GM12878 (cell line): ENCODE results near the gene AAMP. TPM values are rescaled to one million over a fixed set of nuclear protein-coding genes. Genes with fewer than 3 reads are reported as not detected.
A peak's percentile ranks its signal among the peaks of the same experiment; 100 is the strongest.

ENCODE experiments used
- ATAC-seq: fragments of 200-7000 bp; cut with Tn5 transposase; 3 replicates; pipeline ENCODE4 v1.9.1; 2020; ENCODE audit warnings: mild to moderate bottlenecking, moderate library complexity
- BruUV-seq: library from RNA; stranded (reverse); fragments of 400-500 nt; replicated peaks from 2 replicates; lab custom pipeline; 2021; lab: Mats Ljungman, UMichigan
- CTCF ChIA-PET: fragments of 300-600 bp; sonication (Branson Sonifier 250); formaldehyde crosslinking; extraction: SDS; loops from one replicate; lab custom pipeline; 2021; ENCODE audit warnings: inconsistent platforms; lab: Yijun Ruan, JAX
- POLR2A ChIA-PET: fragments of 350-600 bp; formaldehyde crosslinking; extraction: SDS; loops from one replicate; lab custom pipeline; 2021; ENCODE audit warnings: inconsistent platforms; lab: Charles Lee
- RAD21 ChIA-PET: fragments of 300-600 bp; sonication (Branson Sonifier 250); formaldehyde crosslinking; loops from one replicate; lab custom pipeline; 2023; ENCODE audit warnings: antibody characterized with exemption; ENCODE audit not compliant: unreplicated experiment; lab: Charles Lee
- SMC1A ChIA-PET: fragments of 300-600 bp; sonication (Branson Sonifier 250); formaldehyde crosslinking; loops from one replicate; lab custom pipeline; 2023; ENCODE audit not compliant: unreplicated experiment, uncharacterized antibody; lab: Charles Lee
- DNase-seq: peaks from one replicate; pipeline ENCODE4 v3.0.0-alpha.2; 2011; ENCODE audit warnings: low read depth, low spot score
- FAIRE-seq: peaks from 3 replicates; lab custom pipeline; 2011; peaks lifted over from hg19 to GRCh38; lab: Jason Lieb, UNC
- H2AFZ ChIP-seq: 2 replicates; pipeline ENCODE4 v1.6.0; 2011; ENCODE audit warnings: low read depth, low read length, control low read depth; ENCODE audit not compliant: control insufficient read depth
- H3K27ac ChIP-seq: 2 replicates; pipeline ENCODE4 v1.5.1; 2011; ENCODE audit warnings: control low read depth; ENCODE audit not compliant: control insufficient read depth, insufficient read depth
- H3K27me3 ChIP-seq, 2 experiments: replicated peaks in 1 of 2; 2 replicates each; pipeline versions ENCODE4 v1.6.0 to v1.6.1; 2011; ENCODE audit warnings: low read length in 1 of 2; ENCODE audit not compliant: control insufficient read depth in 2 of 2, insufficient read depth in 2 of 2
- H3K36me3 ChIP-seq, 2 experiments: 2 replicates each; pipeline ENCODE4 v1.5.1; 2011; ENCODE audit warnings: low read length in 1 of 2; ENCODE audit not compliant: control insufficient read depth in 2 of 2, insufficient read depth in 2 of 2
- H3K4me1 ChIP-seq: 2 replicates; pipeline ENCODE4 v1.6.1; 2011; ENCODE audit warnings: mild to moderate bottlenecking, low read length, moderate library complexity, mixed read lengths; ENCODE audit not compliant: control insufficient read depth, insufficient read depth
- H3K4me2 ChIP-seq: 2 replicates; pipeline ENCODE4 v1.6.0; 2011; ENCODE audit warnings: control low read depth; ENCODE audit not compliant: control insufficient read depth, insufficient read depth
- H3K4me3 ChIP-seq: fragments of 200-600 bp; sonication (generic); 2 replicates; pipeline ENCODE4 v1.5.1; 2016
- H3K79me2 ChIP-seq: 2 replicates; pipeline ENCODE4 v1.6.0; 2011; ENCODE audit warnings: low read length; ENCODE audit not compliant: control insufficient read depth, insufficient read depth
- H3K9ac ChIP-seq: 2 replicates; pipeline ENCODE4 v1.8.0; 2011; ENCODE audit warnings: low read length, control low read depth, mixed read lengths; ENCODE audit not compliant: control insufficient read depth, insufficient read depth
- H3K9me3 ChIP-seq: replicated peaks from 3 replicates; pipeline ENCODE4 v1.5.1; 2011; ENCODE audit warnings: mild to moderate bottlenecking, low read length; ENCODE audit not compliant: control insufficient read depth, insufficient read depth
- H4K20me1 ChIP-seq: 2 replicates; pipeline ENCODE4 v1.6.0; 2011; ENCODE audit not compliant: control insufficient read depth, insufficient read depth
- BCL11A ChIP-seq: IDR thresholded peaks from 2 replicates; pipeline ENCODE4 v1.6.1; 2011; ENCODE audit warnings: low read depth, low read length
- MLLT1 ChIP-seq: fragments of 450-650 bp; IDR thresholded peaks from 2 replicates; pipeline ENCODE4 v1.6.1; 2016; ENCODE audit warnings: mild to moderate bottlenecking
- NFIC ChIP-seq: IDR thresholded peaks from 2 replicates; pipeline ENCODE4 v1.6.1; 2012; ENCODE audit warnings: low read depth, mild to moderate bottlenecking, inconsistent platforms, low read length, moderate library complexity
- RELB ChIP-seq: fragments of 450-650 bp; IDR thresholded peaks from 2 replicates; pipeline ENCODE4 v1.6.1; 2017; ENCODE audit warnings: low read depth, mild to moderate bottlenecking, moderate library complexity
- STAT3 ChIP-seq: IDR thresholded peaks from 2 replicates; pipeline ENCODE4 v1.6.1; 2011; ENCODE audit warnings: low read depth, low read length, improper control_type of control experiment
- ZBED1 ChIP-seq: IDR thresholded peaks from 2 replicates; pipeline ENCODE4 v1.6.1; 2016; ENCODE audit warnings: borderline replicate concordance
- ZBTB11 ChIP-seq: fragments of 450-650 bp; formaldehyde crosslinking; IDR thresholded peaks from 2 replicates; pipeline ENCODE4 v1.5.0; 2022; ENCODE audit warnings: mild to moderate bottlenecking, missing genetic modification characterization
- ZNF687 ChIP-seq: fragments of 450-650 bp; IDR thresholded peaks from 2 replicates; pipeline ENCODE4 v1.6.1; 2017; ENCODE audit warnings: mild to moderate bottlenecking, moderate library complexity
- WGBS: methylation state at CpG from one replicate; pipeline ENCODE4 v1.1.6; 2016; ENCODE audit warnings: low lambda C conversion rate; ENCODE audit not compliant: insufficient replicate concordance, insufficient coverage; ENCODE audit errors: missing lambda C conversion rate; 5-methylcytosine and 5-hydroxymethylcytosine counted together
- in situ Hi-C: fragments of 300-500 bp; cut with MboI; formaldehyde crosslinking; loops from 9 replicates; pipeline ENCODE4 v1.14.3; 2018; ENCODE audit warnings: mixed read lengths
- intact Hi-C: fragments of 100-400 bp; cut with micrococcal nuclease; formaldehyde crosslinking; loops from one replicate; pipeline ENCODE4 v1.14.2; 2022; ENCODE audit not compliant: unreplicated experiment
- polyA plus RNA-seq, 11 experiments: library from polyadenylated mRNA; depleted of rRNA in 4 of 11; unstranded in 6 of 11; stranded (reverse) in 5 of 11; fragments of >200 nt; fragmentation: Nextera tagmentation in 4 of 11; fragmentation: Illumina TruSeq in 1 of 11; extraction: Ambion mirVana in 4 of 11; extraction: Trizol in 1 of 11; gene quantifications; 1 replicate in 1 of 11; 2 replicates in 10 of 11; pipeline versions ENCODE4 v1.2.1 to v1.2.3, GENCODE V29; 2011 to 2016; ENCODE audit warnings: inconsistent platforms in 2 of 11, missing spikeins in 2 of 11, low read depth in 1 of 11
- total RNA-seq, 4 experiments: library from RNA; depleted of rRNA in 3 of 4; stranded (reverse); fragments of >200 nt in 3 of 4; fragmentation: Illumina TruSeq in 1 of 4; extraction: Trizol in 1 of 4; gene quantifications; 2 replicates each; pipeline versions ENCODE4 v1.2.1 to v1.2.3, GENCODE V29; 2013 to 2021

The AAMP gene
- total and polyA plus RNA-seq, 10 of the 15 experiments (the other 5 are each of a cell fraction or from before 2014, with no cell fraction given), result 4.4 to 140 (median 81.9) TPM

GRCh38 chr2:218290316-218291261 is 20.7 kb upstream of the AAMP start:
- Histone ChIP-seq H2AFZ (no peak overlapping the region), H3K27ac (peak overlapping the region; percentile 72), H4K20me1 (no peaks in the 10 kb centered on the region), H3K4me2 (peak overlapping the region; percentile 74), H3K36me3 (no peaks in the 10 kb centered on the region; a peak in 1 of 4 replicates), H3K79me2 (peaks cover 34% of the 10 kb centered on the region), H3K9ac (peak overlapping the region; percentile 80; the same call in 1 of the 2 replicates), H3K4me1 (peaks cover 42% of the 10 kb centered on the region), H3K9me3 (no peaks in the 10 kb centered on the region), H3K27me3 (no peaks in the 10 kb centered on the region), H3K4me3 (peak overlapping the region; percentile 85)
- CTCF ChIA-PET, result interaction anchor here (0.6 to 8.2 kb wide), 17 partner anchors 9 to 959 kb away, joined by 3 to 150 read pairs (median 6); partner anchors contain the start of genes AAMP, CATIP and PNKD
- in situ Hi-C loops (loop anchor here (25.0 kb wide), 1 partner anchor 97 kb away; the partner anchor contains the start of genes CTDSP1 and SLC11A1), intact Hi-C loops (loop anchor here (1.0 to 10.0 kb wide), 2 partner anchors 18 to 364 kb away; partner anchors contain the start of genes BCS1L and ZNF142)
- POLR2A ChIA-PET, result interaction anchor here (0.8 to 3.3 kb wide), 11 partner anchors 8 to 593 kb away, joined by 3 to 19 read pairs (median 5); partner anchors contain the start of genes AAMP and PNKD
- RAD21 ChIA-PET, result interaction anchor here (0.7 to 5.9 kb wide), 13 partner anchors 12 to 608 kb away, joined by 3 to 79 read pairs (median 4); partner anchors contain the start of genes AAMP, CATIP and PNKD
- FAIRE-seq (peak; percentile 75), DNase-seq (peak; percentile 80), ATAC-seq (peak; percentile 58)
- SMC1A ChIA-PET, result interaction anchor here (0.7 to 9.5 kb wide), 13 partner anchors 8 to 586 kb away, joined by 3 to 194 read pairs (median 4); partner anchors contain the start of genes AAMP, CATIP, CXCR1 and PNKD
- WGBS, result 10% methylated on average over 12 of the region's 12 CpGs
- TSS peak; percentile 47 for BruUV-seq
- TF ChIP-seq NFIC (no peak; the same call in 1 of the 2 replicates), RELB (peak; percentile 69), BCL11A (peak; percentile 55; the same call in 1 of the 2 replicates), STAT3 (0 out of 2 replicates have a peak, but pooled peaks have one; percentile 48), ZNF687 (peak; percentile 68), MLLT1 (peak; percentile 76), ZBTB11 (CRISPR knock-in tag) (no peak), ZBED1 (no peak)
